NCI-H82 (cell line): Measurements from ENCODE around the gene DOCK3.
"Not testable (repeated sequence)": the region's sequence is repeated elsewhere in the genome, so short reads cannot be mapped to it uniquely, and the experiment has no call there.

Experiments used
- DNase-seq: peaks from one replicate; lab custom pipeline; 2025; lab: John Stamatoyannopoulos, UW

DOCK3 gene

GRCh38 chr3:50650018-50650417, 24.7 kb upstream of the DOCK3 start:
- no peak for DNase-seq

- DNase-seq, result no peak
These were observed 23.3 kb upstream of the DOCK3 start for GRCh38 chr3:50651445-50651844.

DNA sequence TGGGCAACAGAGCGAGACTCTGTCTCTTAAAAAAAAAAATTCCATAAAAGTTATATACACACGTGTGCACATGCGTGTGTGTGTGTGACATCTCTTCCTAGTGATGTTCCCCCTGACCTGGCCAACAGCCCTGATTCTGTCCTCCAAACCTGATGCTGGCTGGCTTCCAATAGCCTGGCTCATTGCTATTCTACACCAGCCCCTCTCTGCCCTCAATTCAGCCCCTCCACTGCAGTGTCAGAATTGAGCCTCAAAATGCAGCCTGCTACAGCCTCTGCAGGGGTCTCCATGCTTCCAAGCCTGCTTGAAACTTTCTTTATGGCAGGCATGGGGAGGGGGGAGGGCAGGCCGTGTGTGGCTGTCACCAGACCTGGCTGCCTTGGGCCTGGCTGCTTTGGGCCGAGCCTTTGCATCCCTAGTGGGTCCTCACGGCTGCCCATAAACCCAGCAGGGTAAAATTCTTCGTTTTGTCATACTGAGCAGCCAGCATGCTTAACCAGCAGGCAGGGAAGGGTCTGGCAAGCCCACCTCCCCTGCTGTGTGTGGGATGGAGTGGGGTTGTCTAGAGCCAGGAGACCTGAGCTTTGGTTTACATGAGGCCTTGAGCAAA, 22.7 kb upstream of the DOCK3 start:
- DNase-seq, result no peak

- DNase-seq, result peak; percentile 56
These were observed 22.0 kb upstream of the DOCK3 start for GRCh38 chr3:50652709-50653108.

DNA sequence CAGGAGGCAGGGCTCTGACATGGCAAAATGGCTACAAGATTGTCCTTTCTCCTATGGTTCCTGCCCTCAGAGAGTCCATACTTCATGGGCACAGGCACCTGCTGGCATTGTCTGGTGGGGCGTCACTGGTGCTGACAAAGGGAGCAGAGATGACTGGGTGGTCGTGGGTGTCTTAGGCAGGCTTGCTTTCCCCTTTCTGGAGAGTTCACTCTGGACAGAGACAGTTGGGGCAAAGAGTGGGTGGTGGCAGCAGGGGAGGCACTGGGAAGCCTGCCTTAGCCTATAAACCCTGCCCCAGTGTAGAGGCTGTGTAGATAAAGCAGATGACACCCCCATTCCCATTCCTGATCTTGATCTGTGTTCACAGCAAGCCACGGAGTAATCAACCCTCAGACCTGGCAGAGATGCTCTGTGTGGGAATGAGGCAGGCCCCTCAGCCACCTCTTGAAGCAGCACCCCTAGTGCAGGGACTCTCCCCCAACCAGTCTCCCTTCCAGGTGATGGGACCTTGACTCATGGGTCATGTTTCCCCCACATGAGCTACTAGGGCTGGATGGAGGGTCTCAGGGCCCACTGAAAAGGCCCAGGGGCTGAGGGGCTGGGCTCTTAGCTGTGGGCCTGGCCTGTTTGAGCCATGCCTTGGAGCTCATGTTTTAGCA, 20.7 kb upstream of the DOCK3 start:
- no peak for DNase-seq

- DNase-seq, result peak; percentile 92
These were observed 19.5 kb upstream of the DOCK3 start for GRCh38 chr3:50655009-50655830.

DNA sequence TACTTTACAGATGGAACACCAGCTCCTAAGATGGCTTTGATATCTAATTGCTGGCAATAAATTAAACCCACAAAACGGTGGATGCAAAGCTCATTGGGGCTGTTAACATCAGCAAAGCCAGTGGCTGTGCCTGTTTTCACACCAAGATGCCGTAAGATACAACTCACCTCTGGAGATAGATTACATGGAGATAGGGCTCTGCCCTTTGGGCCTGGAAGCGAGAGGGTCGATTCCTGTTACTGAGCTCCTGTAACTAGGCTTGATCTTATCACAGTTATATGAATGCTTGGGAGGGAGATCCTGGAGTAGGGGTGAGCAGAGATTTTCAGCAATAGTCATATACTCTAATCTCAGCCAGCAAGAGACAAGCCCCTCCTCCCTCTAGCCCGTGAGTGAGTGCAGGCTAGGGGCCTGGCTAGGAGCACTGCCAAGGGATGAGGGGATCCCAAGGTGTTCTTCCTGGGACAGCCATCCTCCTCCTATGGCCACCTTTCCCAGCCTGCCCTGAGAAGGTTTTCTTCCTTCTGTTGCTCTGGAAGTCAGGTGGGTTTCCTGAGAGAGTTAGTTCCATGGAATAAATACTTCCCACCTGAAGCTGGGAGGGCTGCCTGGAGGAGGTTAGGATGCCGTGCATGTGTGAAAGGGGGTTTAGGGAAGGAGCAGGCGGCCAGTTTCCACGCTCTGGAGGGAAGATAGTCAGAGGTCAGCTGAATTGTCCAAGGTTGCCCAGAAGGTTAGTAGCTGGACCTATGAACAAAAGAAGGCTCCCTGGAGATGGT, 18.1 kb upstream of the DOCK3 start:
- DNase-seq, result no peak

GRCh38 chr3:50657407-50657806, 17.3 kb upstream of the DOCK3 start:
- no peak for DNase-seq

DNA sequence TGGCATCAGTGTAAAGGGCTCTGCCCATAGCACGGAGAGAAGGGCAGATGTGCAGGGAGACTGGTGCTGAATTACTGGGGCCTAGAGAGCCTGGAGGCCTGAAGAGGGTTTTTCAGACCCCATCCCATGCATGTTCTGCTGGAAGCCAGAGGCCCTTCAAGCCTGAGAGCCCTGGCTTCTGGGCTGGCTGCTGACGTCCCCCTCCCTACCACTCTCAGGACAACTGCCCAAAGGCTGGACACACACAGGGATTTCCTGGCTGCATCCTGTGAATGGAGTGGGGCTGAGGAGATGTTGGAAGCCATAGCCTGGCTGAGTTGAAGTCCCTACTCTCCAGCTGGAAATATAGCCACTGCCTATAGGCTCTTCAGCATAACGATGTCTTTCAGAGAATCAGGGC, 16.9 kb upstream of the DOCK3 start:
- no peak for DNase-seq

DNA sequence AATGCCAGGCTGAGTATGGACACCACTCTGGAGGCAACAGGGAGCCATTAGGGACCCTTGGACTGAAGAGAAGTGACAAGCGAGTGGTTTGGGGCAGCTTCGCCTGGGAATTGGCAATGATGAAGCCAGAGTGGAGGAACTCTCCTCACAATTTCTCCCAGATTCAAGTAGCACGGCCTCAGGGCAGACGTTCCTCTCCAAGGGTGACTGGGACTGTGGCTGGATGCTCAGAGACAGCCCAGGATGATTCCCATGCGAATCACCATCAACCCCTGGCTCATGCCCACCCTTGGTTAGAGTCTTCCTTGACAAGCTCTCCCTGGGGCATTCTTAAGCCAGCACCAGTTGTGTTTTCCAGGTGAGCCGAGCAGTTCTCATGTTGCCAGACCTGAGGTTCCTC, 16.3 kb upstream of the DOCK3 start:
- no peak for DNase-seq

DNA sequence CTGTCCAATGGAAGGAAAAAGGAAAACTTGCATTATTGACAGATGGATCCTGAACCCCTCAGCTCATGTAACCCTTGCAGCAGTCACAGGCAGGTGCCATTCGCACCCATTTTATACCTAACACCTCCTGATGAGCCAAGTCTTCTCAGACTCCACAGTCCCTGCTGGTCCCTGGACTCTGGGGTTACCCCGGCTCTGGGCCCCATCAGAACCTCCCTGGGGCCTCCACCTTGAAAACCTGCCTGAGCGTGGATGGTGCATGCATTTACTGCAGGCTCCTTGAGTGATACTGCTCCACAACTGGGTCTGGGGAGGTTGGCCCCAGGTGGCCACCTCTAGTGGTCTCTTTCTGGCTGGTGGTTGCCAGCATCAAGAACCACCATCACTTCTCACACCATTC, 15.9 kb upstream of the DOCK3 start:
- no peak for DNase-seq

- no peak for DNase-seq
These were observed 14.3 kb upstream of the DOCK3 start for GRCh38 chr3:50660386-50660785.

- no peak for DNase-seq
These were observed 13.3 kb upstream of the DOCK3 start for GRCh38 chr3:50661321-50661837.

GRCh38 chr3:50662408-50662807, 12.3 kb upstream of the DOCK3 start:
- no peak for DNase-seq

- DNase-seq, result no peak
These were observed 9.5 kb upstream of the DOCK3 start for GRCh38 chr3:50665081-50665840.

- DNase-seq, result not testable (repeated sequence)
These were observed 8.9 kb upstream of the DOCK3 start for GRCh38 chr3:50665841-50666115.

GRCh38 chr3:50666837-50667236, 7.9 kb upstream of the DOCK3 start:
- no peak for DNase-seq

- DNase-seq, result no peak
These were observed 3.4 kb upstream of the DOCK3 start for GRCh38 chr3:50671331-50671730.

DNA sequence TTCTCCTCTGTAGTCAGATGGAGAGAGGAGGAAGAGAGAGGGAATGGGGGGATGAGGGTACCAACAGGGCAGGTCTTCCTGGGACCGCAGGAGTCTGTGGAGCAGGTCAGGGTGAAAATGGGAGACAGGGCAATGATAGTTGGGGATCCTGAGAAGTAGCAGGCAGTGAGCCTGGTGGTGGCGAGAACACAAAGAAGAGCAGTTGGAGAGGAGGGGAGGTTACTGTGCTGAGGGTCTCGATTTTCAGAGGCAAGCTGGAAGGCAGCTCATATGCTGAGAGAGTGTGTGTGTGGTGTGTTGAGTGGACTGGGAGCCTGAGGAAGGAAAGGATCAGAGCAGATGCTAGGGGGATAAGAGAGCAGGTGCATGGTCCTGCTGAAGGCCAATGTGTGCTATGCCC, 2.1 kb upstream of the DOCK3 start:
- DNase-seq, result no peak

DNA sequence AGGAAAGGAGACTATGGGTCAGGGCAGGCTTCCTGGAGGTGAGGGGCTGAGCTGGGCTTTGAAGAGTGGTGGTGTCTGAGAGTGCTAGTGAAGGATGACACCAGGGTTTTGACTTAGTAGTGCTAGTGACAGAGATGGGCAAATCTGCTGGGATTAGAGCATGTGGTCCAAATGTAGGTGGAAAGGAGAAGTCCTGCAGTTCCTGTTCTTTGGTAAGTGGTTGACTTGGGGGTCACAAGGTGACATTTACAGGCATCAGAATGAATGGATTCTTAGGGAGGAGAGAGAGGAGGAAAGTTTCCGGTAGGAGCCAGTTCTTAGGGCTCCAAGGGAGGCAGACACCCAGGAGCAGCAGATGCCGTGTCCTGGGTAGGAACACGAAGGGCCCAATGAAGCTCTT, 796 bp upstream of the DOCK3 start:
- no peak for DNase-seq

DNA sequence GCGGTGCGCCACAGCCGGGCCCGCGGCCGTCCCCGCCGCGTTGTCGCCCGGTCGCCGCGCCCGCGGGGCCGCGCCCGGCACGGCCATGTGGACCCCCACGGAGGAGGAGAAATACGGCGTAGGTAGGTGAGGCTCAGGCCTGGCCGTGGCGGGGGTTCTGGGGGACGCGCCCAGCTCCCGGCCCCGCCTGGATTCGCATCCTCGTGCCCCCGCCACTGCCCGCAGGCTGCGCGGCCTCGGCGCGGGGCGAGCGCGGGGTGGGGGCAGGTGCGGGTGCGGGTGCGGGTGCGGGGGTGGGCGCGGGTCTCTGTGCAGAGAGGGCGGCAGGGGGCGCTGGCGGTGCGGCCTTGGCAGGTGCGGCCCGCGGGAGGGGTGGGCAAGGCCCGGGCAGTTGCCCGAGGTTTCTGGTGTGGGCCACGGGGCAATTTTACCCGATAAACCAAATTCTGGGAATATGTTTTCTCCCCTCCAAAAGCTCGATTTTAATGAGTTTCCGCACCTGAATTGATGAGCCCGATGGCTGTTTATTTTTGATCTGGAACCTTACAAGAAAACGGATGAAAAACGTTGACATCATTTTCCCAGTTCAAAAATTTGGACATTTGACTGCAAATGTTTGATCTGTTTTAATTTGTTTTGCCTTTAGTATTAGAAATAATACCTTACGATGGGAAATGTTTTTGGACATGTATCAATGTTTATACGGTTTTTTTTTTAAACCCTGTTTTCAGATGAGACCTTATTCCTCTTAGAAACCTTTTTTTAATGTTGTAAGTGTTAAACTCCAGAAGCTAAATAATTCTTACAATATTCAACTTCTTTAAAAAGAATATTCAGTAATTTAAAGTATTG, 678 bp downstream of the DOCK3 start:
- DNase-seq, result peak; percentile 66
